Measurements from ENCODE around the gene RPL36. TPM values are rescaled to one million over a fixed set of nuclear protein-coding genes. Genes with fewer than 3 reads are reported as not detected.

The RPL36 gene
- polyA plus RNA-seq, 2 of the 4 experiments (the other 2 are of a cell fraction) = 368 to 1,385 TPM

DNA sequence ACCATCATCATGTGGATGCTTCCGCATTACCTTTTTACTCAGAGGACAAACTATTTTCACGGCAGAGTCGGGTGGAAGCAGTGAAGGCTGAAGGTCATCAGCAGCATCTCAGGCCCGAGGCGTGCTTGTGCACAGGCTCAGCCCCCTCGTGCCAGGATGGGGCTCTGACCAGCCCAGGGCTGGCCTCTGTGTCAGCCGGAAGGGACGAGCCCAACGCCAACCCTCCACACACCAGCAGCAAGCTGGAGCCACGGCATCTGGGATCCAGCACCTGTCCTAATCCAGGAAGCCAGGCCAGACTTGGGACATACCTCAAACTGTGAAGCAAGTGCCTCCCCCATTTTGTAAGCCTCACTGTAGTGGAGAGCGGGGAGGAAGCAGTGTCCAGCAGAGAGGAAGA, 20.9 kb upstream of the RPL36 start (continued):
- TF ChIP-seq, protein P1, sequence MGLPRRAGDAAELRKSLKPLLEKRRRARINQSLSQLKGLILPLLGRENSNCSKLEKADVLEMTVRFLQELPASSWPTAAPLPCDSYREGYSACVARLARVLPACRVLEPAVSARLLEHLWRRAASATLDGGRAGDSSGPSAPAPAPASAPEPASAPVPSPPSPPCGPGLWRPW (IDR thresholded peaks at IDR 0.05) = no peak

GRCh38 chr19:5671600-5671999, 18.5 kb upstream of the RPL36 start:
- Histone ChIP-seq H3K4me1 (no peaks in the 10 kb centered on the region), H3K4me2 (no peak overlapping the region), H3K4me3 (no peak overlapping the region), H3K27ac (no peak overlapping the region), H3K9me3 (no peaks in the 10 kb centered on the region)
- ATAC-seq (no peak), FAIRE-seq (no peak), DNase-seq (ENCODE audit: low read depth in 1 of 2, low spot score in 1 of 2) (no peak)
- WGBS (ENCODE audit: missing lambda C conversion rate) = 92% methylated on average over 7 of the region's 7 CpGs
- ChIA-PET CTCF (interaction anchor here (0.6 kb wide), 1 partner anchor 38 kb away, joined by 4 read pairs; no protein-coding TSS in a partner anchor), POLR2A (no interaction called here)
- no peak for TF ChIP-seq MYC (IDR thresholded peaks at IDR 0.05; ENCODE audit: borderline replicate concordance, low read length)
- TF ChIP-seq FOXS1 (CRISPR knock-in tag; IDR thresholded peaks at IDR 0.05) = no peak
- TF ChIP-seq NR3C1 (IDR thresholded peaks at IDR 0.05) = no peak
- TF ChIP-seq CBX2 (IDR thresholded peaks at IDR 0.05; ENCODE audit: borderline replicate concordance, low read depth) = no peak

DNA sequence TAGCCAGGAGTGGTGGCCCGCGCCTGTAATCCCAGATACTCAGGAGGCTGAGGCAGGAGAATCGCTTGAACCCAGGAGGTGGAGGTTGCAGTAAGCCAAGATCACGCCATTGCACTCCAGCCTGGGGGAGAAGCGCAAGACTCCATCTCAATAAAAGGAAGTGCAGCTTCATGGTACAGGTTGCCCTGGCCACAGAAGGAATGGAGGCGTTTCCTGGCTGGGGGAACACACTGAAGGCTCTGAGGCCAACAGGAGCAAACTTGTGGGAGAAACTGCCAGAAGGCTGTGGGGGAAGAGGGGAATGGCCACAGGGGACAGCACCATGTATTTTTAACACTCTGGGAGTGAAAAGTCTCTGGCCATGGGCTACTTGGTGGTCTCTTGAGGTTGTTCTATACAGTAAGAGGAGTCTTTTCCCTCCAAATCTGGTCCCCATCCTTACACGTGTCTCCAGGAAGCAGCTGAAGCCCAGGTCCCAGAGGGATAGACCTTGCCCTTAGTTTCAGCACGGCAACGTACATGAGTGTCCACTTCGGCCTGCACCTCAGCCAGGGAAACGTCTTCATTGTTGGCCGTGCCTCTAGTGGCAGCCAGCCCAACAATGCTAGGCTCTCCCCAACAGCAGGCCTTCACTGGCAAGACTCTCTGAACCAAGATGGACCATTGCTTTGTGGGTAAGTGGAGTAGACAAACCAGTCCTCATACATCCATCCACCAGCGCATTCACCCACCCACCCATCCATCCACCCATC, 17.2 kb upstream of the RPL36 start:
- 91% methylated on average over 13 of the region's 13 CpGs for WGBS (ENCODE audit: missing lambda C conversion rate)
- no peak for ATAC-seq
- H3K4me1 ChIP-seq = no peaks in the 10 kb centered on the region
- POLR2A ChIA-PET = no interaction called here
- TF ChIP-seq ESRRA (IDR thresholded peaks at IDR 0.05; ENCODE audit: borderline replicate concordance, low read length) (no peak), EHF (CRISPR knock-in tag; IDR thresholded peaks at IDR 0.05) (no peak), FOXS1 (CRISPR knock-in tag; IDR thresholded peaks at IDR 0.05) (no peak), RARB (CRISPR knock-in tag; IDR thresholded peaks at IDR 0.05) (no peak)
- no peak for DNase-seq (ENCODE audit: low read depth in 1 of 2, low spot score in 1 of 2)
- no peak overlapping the region for H3K4me3 ChIP-seq
- FAIRE-seq = no peak
- CTCF ChIA-PET = no interaction called here
- H3K27ac ChIP-seq = no peak overlapping the region
- H3K9me3 ChIP-seq = no peaks in the 10 kb centered on the region
- no peak overlapping the region for H3K4me2 ChIP-seq

- POLR2A ChIA-PET = no interaction called here
- 100% methylated on average over 1 of the region's 1 CpG for WGBS (ENCODE audit: missing lambda C conversion rate)
- DNase-seq (ENCODE audit: low read depth in 1 of 2, low spot score in 1 of 2) (no peak), ATAC-seq (no peak), FAIRE-seq (no peak)
- Histone ChIP-seq H3K4me3 (no peak overlapping the region), H3K4me2 (no peak overlapping the region), H3K9me3 (no peaks in the 10 kb centered on the region), H3K27ac (no peak overlapping the region), H3K4me1 (no peaks in the 10 kb centered on the region)
- TF ChIP-seq NPAS2 (CRISPR knock-in tag; IDR thresholded peaks at IDR 0.05; ENCODE audit: borderline replicate concordance) (no peak), FOSL2 (IDR thresholded peaks at IDR 0.05) (no peak), FOSL2 (CRISPR knock-in tag; IDR thresholded peaks at IDR 0.05) (no peak), REST (IDR thresholded peaks at IDR 0.05) (no peak), CHD2 (IDR thresholded peaks at IDR 0.05; ENCODE audit: low read length, partially characterized antibody) (no peak), ZFP36 (IDR thresholded peaks at IDR 0.05; ENCODE audit: borderline replicate concordance, partially characterized antibody) (no peak)
- TF ChIP-seq, protein P1 (IDR thresholded peaks at IDR 0.05) = no peak
- TF ChIP-seq, protein P2, sequence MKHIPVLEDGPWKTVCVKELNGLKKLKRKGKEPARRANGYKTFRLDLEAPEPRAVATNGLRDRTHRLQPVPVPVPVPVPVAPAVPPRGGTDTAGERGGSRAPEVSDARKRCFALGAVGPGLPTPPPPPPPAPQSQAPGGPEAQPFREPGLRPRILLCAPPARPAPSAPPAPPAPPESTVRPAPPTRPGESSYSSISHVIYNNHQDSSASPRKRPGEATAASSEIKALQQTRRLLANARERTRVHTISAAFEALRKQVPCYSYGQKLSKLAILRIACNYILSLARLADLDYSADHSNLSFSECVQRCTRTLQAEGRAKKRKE (CRISPR knock-in tag; IDR thresholded peaks at IDR 0.05; ENCODE audit: low read depth) = no peak
- CTCF ChIA-PET = no interaction called here
Measured at GRCh38 chr19:5673752-5674151, 16.3 kb upstream of the RPL36 start.
